HG03103 (cell line): ENCODE results near the gene PHOSPHO2.
A peak's percentile ranks its signal among the peaks of the same experiment; 100 is the strongest.

Experiments
- ATAC-seq: cut with Tn5 transposase; IDR thresholded peaks from one replicate; pipeline ENCODE4 v1.9.1; 2021; ENCODE audit warnings: low read depth; ENCODE audit not compliant: unreplicated experiment

Gene PHOSPHO2

DNA sequence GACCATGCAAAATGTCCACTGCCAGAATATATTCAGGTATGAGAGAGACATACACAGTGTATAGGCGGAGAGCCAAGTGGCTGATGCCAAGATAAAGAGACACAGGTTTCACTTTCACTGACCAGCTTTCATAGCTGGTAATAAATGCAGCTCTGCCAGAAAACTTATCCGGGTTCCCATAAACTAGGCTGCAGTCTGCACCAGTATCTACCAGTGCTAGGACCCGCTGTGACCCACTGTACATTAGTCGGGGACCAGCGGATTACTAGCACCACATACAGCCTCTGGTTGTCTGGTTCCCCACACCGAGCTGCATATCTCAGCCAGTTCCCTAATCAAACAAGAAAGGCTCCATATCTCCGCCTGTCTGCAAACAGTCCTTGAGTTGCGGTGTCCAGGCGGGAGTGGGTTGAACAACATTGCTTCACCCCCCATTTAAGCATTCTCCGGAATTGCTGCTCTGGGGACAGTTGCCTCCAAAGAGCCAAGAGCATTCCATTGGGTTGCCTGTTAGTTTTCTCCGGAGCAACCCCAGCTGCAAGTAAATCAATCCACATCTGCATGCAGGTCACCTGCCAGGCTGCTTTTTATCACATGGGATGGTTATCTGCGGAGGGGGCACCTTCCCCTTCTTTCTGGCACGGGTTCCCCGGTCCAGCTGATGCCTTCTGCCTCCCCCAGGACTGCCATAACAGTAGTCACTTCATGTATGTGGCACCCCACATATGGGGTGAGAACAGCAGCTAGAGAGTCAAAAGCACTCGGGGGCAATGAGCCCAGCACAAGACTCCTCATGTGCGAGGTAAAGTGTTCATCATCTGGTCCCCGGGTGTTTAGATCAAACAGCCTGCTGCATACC lies 21.3 kb downstream of the PHOSPHO2 start:
- no peak for ATAC-seq

- ATAC-seq = no peak
These were observed 22.1 kb downstream of the PHOSPHO2 start for GRCh38 chr2:169716238-169716886.

DNA sequence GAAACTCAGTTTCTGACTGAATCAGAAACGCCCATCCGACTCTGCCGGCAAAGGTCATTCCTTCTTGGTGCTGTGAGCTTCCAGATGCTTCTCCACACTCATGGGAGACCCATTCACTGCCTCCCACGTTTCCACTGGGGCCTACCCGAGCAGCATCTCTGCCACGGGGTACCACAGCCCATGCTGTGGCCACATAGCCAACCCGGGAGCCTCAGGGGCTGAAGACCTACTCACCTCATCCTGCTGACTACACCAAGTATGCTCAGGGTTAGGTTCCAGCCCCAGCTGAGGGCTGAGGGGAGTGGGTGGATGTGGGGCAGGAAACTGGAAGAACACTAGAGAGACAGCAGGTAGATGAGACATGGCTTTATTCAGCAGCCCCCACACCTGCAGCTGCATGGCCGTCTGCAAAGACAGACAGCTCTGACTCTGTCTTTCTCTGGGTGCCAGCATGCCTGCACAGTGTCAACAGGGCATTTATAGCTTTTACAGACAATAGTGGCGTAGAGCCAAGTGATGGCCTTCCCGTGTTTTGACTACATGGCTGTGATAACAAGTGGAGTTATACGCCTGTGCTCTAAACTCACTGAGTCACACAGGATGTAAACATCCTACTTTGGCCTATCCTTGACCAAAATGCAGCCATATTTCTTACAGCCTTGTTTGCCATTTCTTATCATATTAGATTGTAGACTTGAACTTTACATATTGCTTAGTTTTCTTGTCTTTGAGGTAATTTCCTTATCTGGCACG lies 22.8 kb downstream of the PHOSPHO2 start:
- no peak for ATAC-seq

GRCh38 chr2:169717691-169718063 lies 23.4 kb downstream of the PHOSPHO2 start:
- no peak for ATAC-seq

DNA sequence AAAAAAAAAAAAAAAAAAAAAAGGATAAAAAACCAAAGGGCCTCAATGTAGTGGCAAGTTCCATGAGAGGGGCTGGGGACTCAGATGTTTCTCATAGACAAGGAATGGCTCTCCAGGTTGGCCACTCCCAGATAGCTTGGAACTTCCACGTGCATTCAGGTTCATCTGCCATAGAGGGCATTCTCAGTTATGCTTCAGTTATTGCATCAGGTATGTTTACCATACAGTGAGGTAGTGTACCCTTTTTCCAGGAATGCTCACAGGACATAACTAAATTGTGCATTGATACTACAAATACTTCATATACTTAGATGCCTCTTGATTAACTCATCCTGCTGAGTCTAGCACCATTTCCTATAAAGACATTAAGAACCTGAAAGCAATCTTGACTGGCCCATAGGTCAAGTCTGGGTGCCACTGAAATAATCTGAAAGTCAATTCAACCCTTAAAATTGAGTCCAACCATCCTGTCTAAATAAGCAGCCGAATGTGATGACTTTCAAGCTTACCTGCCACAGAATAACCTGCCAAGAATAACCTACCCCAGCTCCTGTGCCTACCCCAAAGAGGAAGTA lies 24.7 kb downstream of the PHOSPHO2 start:
- ATAC-seq = no peak

DNA sequence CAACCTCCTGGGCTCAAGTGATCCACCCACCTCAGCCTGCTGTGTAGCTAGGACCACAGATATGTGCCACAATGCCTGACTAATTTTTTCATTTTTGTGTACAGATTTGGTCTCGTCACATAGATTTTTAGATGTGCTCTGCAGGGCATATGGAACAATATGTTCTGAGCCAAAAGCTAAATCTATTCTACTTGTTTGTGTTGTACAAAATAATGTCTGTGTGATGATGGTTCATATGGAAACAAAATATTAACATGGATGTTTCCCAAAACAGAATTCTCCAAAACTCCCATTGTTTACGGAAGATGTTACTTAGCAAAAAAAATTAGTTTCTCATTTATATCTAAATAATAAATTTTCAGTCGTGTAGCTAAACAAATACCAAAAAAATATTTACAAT lies 26.7 kb downstream of the PHOSPHO2 start:
- ATAC-seq = no peak

GRCh38 chr2:169727065-169727464 lies 32.8 kb downstream of the PHOSPHO2 start:
- ATAC-seq = no peak

DNA sequence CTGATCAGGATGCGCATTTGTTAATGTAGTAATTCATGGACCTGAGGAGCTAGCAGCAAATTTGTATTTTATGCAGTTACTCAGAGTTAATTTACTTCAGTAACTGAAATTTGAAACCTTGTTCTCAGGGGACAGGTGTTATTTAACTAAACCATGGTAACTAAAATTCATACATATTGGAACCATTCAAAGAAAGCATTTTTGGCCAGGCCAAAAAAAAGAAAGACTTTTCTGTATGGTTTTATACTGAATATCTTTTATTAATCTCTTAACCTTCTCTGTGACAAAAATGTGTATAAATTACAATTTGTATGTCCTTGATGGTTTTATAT lies 35.0 kb downstream of the PHOSPHO2 start:
- no peak for ATAC-seq

- ATAC-seq = no peak
These were observed 37.8 kb downstream of the PHOSPHO2 start for GRCh38 chr2:169732075-169732474.

DNA sequence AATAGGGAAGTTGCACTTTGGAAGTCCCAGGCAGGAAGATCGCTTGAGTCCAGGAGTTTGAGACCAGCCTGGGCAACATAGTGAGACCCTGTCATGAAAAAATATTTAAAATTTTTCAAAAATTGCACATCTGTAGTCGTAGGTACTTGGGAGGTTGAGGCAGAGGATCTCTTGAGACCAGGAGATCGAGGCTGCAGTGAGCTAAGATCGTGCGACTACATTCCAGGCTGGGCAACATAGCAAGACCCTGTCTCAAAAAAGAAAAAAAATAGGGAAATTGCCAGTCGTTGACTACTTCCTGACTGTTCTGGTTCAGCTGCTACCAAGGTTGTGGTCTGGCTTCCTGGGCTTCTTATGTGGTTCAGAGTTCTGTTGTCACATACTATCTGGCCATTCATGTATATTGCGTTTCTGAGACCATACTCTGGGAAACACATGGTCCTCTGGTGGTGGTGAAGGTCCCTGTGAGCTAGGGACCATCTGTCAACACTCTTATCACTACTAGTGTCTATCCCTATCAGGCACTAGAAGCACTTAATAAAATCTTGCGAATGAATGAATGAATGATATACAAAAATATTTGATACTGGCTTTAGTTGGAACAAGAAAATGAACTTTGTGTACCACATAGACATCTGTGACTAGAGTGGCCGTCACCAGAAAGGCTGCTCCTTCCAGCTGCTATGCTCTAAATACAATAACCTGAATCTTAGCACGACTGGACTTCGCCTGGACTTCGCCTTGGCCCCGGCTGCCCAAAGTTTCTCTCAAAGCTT lies 38.5 kb downstream of the PHOSPHO2 start:
- no peak for ATAC-seq

- peak; percentile 37 for ATAC-seq
These were observed 40.0 kb downstream of the PHOSPHO2 start for GRCh38 chr2:169734169-169734847.

DNA sequence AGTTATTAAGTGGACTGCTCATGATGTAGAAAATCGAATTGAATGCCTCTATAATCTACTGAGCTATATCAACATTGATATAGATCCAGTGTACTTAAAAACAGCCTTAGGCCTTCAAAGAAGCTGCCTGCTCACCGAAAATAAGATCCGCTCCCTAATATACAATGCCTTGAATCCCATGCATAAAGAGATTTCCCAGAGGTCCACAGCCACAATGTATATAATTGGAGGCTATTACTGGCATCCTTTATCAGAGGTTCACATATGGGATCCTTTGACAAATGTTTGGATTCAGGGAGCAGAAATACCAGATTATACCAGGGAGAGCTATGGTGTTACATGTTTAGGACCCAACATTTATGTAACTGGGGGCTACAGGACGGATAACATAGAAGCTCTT lies 41.4 kb downstream of the PHOSPHO2 start:
- no peak for ATAC-seq

DNA sequence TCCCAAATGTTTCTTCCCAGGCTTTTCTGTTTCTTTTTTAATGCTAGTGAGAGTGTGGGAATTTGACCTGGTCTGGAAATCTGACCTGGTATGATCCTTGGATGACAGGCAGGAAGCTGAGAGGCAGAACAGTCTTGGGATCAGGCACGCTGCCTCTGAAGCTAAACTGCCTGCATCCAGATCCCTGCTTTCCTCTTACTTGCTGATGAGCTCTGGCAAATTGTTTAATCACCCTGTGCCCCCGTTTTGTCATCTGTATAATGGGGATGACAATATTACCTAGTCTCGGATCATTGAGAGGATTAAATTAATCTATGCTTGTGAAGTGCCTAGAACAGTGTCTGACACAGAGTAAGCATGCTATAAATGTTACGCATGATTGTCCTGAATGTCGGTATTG lies 42.6 kb downstream of the PHOSPHO2 start:
- ATAC-seq = no peak

DNA sequence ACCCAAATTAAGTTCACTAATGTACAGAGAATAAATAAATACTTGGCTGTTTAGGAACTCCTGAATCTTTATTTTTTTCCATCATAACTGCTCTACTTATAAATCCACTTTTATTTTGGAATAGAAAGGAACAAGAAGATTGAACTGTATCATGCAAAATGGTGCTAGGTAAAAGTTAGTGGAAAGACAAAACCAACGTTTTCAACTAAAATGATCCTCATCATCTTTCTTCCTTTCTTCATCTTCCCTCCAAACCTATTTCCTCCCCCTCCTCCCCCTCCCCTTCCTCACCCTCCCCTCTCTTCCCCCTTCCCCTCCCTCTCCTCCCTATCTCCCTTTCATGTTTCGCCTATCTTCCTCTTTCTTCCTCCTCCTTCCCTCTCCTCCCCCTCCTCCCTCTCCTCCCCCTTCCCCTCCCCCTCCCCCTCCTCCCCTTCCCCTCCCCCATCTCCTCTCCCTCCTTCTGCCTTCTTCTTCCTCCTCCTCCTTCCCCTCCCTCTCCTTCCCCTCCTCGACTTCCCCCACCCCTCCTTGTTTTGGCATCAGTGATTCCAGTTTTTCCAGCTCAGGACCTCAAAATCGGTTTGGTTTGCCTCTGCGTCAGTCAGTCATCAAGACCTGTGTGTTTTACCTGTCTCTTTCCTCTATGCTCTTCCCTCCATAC lies 44.4 kb downstream of the PHOSPHO2 start:
- ATAC-seq = no peak

DNA sequence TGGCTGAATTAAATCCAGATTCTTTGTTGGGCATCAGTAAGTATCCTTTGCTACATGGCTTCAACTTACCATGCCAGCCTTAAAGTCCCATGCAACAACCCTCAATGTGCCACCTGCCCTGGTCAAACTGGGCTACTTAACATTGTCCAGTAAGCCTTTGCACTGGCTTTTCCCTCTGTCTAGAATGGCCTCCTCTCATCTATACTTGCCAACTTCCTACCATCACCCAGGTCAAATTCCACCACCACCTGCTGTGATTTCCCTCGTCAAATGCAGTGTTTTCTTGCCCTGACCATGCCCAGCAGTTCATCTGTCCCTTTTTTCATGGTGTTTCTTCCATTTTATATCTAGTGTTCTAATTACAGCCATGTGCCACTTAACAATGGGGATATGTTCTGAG lies 45.1 kb downstream of the PHOSPHO2 start:
- ATAC-seq = no peak

GRCh38 chr2:169743549-169743948 lies 49.3 kb downstream of the PHOSPHO2 start:
- ATAC-seq = no peak

- ATAC-seq = no peak
These were observed 52.0 kb downstream of the PHOSPHO2 start for GRCh38 chr2:169746240-169746639.

DNA sequence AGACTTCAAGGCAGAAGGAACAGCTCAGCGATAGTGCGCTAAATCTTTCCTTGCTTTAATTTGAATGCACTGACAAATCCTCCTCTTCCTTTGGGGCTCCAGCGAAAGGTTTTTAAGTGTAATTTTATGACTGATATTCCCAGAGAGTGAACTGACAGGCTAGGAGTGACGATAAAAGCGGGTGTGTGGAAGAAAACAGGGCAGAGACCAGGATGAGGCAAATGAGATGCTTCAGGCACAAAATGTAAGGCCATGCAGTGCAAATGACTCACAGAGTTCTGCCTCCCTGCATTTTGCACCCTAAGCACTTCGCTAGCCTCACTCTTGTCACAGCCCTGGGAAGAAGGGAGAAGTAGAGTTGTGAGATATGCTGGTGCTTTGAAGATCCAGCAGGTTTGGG lies 54.0 kb downstream of the PHOSPHO2 start:
- ATAC-seq = no peak
